ENCODE results near the gene PPP1R15B.

DNA sequence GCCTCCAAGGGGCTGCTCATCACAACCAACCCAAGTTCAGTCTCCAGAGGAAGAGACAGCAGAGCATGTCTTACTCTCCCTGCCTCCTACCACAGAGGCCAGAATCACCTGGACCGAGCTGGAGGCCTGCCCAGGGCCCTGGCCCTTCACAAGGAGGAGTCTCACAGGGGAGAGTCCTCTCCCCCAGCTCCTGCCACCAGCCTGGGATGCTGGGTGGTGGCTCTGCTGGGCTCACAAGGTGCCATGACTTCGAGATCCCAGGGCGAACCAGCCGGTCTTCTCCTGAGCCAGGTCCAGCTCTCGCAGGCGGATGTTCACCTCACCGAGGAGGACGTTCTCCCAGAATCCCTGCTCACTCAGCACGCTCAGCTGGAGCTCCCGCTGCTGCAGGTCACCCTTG is 13.0 kb upstream of the PPP1R15B start:
- TF ChIP-seq, protein P1, sequence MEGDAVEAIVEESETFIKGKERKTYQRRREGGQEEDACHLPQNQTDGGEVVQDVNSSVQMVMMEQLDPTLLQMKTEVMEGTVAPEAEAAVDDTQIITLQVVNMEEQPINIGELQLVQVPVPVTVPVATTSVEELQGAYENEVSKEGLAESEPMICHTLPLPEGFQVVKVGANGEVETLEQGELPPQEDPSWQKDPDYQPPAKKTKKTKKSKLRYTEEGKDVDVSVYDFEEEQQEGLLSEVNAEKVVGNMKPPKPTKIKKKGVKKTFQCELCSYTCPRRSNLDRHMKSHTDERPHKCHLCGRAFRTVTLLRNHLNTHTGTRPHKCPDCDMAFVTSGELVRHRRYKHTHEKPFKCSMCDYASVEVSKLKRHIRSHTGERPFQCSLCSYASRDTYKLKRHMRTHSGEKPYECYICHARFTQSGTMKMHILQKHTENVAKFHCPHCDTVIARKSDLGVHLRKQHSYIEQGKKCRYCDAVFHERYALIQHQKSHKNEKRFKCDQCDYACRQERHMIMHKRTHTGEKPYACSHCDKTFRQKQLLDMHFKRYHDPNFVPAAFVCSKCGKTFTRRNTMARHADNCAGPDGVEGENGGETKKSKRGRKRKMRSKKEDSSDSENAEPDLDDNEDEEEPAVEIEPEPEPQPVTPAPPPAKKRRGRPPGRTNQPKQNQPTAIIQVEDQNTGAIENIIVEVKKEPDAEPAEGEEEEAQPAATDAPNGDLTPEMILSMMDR (IDR thresholded peaks at IDR 0.05) = no peak
- no peak for TF ChIP-seq EZH2 (IDR thresholded peaks at IDR 0.05; ENCODE audit: borderline replicate concordance, insufficient read depth, low read depth, low read length, poor library complexity, severe bottlenecking)
